Glomerular endothelial cell (primary cell): Measurements from ENCODE around the gene TBC1D13. TPM values are rescaled to one million over a fixed set of nuclear protein-coding genes. Genes with fewer than 3 reads are reported as not detected.
"Not testable (repeated sequence)": the region's sequence is repeated elsewhere in the genome, so short reads cannot be mapped to it uniquely, and the experiment has no call there.

Source experiments
- DNase-seq: peaks from one replicate; pipeline ENCODE4 v3.0.0-alpha.2; 2011; ENCODE audit warnings: low read depth, low spot score; ENCODE audit errors: extremely low read depth
- total RNA-seq: library from RNA; depleted of rRNA; stranded (reverse); fragments of >200 nt; gene quantifications from 2 replicates; pipeline ENCODE4 v1.2.3, GENCODE V29; 2015

TBC1D13 gene, protein sequence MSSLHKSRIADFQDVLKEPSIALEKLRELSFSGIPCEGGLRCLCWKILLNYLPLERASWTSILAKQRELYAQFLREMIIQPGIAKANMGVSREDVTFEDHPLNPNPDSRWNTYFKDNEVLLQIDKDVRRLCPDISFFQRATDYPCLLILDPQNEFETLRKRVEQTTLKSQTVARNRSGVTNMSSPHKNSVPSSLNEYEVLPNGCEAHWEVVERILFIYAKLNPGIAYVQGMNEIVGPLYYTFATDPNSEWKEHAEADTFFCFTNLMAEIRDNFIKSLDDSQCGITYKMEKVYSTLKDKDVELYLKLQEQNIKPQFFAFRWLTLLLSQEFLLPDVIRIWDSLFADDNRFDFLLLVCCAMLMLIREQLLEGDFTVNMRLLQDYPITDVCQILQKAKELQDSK
- 22.4 and 31.6 TPM in 2 replicates for total RNA-seq

- DNase-seq = no peak
These were observed at the start of gene TBC1D13 for GRCh38 chr9:128786681-128787601. TBC1D13 (plus strand) TSS chr9:128787253; CDS start chr9:128787354, 101 bp downstream.

- DNase-seq = no peak
These were observed 44.7 kb upstream of the TBC1D13 start for GRCh38 chr9:128742401-128742800.

- no peak for DNase-seq
These were observed 43.6 kb upstream of the TBC1D13 start for GRCh38 chr9:128743421-128743820.

GRCh38 chr9:128747241-128747640 lies 39.8 kb upstream of the TBC1D13 start:
- DNase-seq = no peak

GRCh38 chr9:128750926-128751595 lies 36.0 kb upstream of the TBC1D13 start:
- no peak for DNase-seq

DNA sequence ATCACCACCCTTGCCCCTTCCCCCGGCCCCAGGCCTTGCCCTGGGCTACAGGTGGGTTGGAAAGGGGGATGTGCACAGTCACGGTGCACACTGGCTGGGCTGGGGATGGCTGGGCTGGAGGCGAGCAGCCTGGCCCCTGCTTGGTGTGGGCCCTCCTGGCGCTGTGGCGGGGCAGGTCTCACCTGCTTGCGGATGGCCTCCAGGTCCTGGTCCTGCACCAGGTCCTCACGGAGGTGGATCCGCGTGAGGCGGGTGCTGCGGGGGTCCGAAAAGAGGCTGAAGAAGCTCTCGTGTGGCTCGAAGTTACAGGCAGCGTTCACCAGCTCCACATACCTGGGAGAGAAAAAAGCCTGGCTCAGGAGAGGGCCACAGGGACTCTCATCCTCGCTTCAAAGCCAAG lies 33.4 kb upstream of the TBC1D13 start:
- DNase-seq = no peak

DNA sequence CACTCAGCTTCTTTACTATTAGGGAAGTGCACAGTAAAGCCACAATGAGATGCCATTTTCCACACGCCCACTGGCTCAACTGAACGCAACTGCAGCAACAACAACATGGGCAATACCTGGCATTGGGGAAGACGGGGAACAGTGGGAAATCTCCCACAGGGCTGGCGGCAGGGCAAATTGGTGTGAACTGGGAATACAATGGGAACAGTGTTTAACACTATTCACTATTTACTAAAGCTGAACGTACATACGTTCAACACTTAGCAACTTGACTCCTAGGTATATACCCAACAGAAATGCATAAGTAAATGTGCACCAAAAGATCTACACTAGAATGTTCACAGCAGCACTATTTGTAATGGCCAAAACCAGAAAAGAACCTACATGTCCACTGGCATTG lies 29.5 kb upstream of the TBC1D13 start:
- no peak for DNase-seq

DNA sequence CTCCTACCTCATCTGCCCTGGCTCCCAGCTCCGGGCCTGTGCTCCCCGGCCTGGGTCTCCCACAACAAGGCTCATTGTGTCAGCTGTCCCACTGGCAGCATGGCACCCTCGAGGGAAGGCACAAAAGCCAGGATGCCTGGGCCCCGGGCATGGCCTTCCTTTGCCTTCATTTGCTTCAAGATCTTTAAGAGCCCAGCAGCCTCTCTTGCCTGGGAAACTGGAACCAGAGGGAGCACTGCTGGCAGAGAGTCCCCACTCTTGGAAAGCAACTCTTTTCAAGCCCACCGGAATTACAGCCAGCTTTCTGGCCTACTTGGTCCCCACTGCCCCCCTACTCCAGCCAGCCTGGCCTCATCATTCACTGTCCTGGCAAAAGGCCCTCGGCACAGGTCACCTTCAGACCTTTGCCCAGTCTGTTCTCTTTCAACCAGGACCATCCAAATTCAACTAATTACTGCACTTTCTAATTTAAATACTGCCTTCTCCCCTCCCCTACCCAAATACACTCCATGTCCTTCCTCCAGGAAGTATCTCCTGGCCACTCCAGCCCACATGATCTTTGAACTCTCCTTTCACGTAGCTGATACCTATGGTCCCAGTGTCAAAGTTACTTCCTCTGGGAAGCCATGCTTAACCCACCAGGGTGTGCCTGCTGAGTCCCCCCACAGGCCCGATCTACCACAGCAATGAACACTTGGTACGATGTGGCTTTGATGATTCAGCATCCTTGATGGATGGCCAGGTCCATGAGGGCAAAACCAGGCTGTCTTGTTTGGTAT lies 24.2 kb upstream of the TBC1D13 start:
- DNase-seq = no peak

GRCh38 chr9:128764361-128764760 lies 22.7 kb upstream of the TBC1D13 start:
- DNase-seq = no peak

DNA sequence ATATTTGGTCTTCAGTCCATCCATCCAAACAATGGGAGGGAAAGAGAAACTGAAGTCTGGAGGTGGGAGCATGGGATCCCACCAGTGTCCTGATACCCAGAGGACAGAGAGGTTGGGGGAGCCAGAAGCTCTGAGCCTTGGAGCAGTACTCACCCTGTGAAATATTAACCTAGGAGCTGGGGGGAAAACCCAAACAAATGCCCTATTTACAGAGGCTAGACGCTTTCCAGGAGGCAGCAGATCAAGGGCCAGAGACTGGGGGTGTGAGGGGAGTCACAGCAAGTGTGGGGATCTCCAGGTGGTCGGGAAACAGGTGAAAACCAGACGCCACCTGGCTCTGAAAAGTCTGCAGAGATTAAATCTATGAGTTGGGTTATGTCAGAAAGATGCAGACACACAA lies 21.6 kb upstream of the TBC1D13 start:
- no peak for DNase-seq

DNA sequence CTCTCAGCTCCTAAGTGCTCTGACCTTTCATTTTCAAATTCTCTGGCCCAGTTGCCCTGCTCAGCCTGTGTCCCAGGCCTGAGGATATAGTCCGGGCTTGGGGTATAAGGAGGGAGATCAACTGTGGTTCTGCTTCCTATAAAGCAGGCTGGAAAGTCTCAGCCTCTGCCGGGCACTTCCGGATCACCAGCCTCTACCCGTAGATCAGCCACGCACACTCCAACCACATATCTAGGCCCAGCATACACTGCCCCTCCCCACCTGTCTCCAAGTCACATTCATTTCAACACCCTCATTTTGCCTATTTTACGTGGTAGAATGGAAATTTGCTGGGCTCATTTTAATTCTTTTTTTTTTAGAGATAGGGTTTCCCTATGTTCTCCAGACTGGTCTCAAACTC lies 18.4 kb upstream of the TBC1D13 start:
- no peak for DNase-seq

GRCh38 chr9:128770286-128771030 lies 16.6 kb upstream of the TBC1D13 start:
- DNase-seq = no peak

GRCh38 chr9:128771094-128771721 lies 15.8 kb upstream of the TBC1D13 start:
- DNase-seq = no peak

GRCh38 chr9:128771745-128772519 lies 15.1 kb upstream of the TBC1D13 start, which contains the start of gene ZER1:
ZER1 (minus strand) TSS chr9:128771927; CDS start chr9:128755565, 16,362 bp downstream.
- no peak for DNase-seq

DNA sequence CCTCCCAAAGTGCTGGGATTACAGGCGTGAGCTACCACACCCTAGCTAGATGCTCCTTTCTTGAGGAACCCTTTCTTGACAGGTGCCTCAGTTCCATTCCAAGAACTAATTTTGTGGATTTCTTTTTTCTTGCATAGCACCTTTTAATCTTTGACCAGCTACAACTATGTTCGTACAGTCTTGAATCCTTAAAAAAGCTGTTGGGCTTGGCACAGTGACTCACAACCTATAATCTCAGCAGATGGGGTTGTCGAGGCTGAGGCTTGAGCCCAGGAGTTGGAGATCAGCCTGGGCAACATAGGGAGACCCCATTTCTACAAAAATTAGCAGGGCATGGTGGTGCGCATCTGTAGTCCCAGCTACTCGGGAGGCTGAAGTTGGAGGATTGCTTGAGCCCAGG lies 14.0 kb upstream of the TBC1D13 start:
- DNase-seq = no peak

DNA sequence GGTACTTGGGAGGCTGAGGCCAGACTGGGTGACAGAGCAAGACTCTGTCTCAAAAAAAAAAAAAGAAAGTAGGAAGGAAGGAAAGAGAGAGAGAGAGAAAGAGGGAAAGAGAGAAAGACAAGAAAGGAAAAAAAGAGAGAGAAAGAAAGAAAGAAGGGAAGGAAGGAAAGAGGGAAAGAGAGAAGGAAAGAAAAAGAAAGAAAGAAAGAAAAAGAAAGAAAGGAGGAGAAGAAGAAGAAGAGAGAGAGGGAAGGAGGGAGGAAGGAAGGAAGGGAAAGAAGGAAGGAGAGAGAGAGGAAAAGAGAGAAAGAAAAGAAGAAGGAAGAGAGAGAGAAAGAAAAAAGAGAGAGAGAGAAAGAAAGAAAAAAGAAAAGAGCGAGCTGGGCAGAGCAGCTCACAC lies 12.2 kb upstream of the TBC1D13 start:
- DNase-seq = no peak

DNA sequence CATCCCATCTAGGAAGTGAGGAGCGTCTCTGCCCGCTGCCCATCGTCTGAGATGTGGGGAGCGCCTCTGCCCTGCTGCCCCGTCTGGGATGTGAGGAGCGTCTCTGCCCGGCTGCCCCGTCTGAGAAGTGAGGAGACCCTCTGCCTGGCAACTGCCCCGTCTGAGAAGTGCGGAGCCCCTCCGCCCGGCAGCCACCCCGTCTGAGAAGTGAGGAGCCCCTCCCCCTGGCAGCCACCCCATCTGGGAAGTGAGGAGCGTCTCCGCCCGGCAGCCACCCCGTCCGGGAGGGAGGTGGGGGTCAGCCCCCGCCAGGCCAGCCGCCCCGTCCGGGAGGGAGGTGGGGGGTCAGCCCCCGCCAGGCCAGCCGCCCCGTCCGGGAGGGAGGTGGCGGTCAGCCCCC lies 7.0 kb upstream of the TBC1D13 start:
- not testable (repeated sequence) for DNase-seq
